ENCODE data around the gene LIN37. TPM values are rescaled to one million over a fixed set of nuclear protein-coding genes. Genes with fewer than 3 reads are reported as not detected.

LIN37 gene
- total RNA-seq, 3 donors from 2014 or later = 7.6 to 14.3 (median 8.6) TPM

DNA sequence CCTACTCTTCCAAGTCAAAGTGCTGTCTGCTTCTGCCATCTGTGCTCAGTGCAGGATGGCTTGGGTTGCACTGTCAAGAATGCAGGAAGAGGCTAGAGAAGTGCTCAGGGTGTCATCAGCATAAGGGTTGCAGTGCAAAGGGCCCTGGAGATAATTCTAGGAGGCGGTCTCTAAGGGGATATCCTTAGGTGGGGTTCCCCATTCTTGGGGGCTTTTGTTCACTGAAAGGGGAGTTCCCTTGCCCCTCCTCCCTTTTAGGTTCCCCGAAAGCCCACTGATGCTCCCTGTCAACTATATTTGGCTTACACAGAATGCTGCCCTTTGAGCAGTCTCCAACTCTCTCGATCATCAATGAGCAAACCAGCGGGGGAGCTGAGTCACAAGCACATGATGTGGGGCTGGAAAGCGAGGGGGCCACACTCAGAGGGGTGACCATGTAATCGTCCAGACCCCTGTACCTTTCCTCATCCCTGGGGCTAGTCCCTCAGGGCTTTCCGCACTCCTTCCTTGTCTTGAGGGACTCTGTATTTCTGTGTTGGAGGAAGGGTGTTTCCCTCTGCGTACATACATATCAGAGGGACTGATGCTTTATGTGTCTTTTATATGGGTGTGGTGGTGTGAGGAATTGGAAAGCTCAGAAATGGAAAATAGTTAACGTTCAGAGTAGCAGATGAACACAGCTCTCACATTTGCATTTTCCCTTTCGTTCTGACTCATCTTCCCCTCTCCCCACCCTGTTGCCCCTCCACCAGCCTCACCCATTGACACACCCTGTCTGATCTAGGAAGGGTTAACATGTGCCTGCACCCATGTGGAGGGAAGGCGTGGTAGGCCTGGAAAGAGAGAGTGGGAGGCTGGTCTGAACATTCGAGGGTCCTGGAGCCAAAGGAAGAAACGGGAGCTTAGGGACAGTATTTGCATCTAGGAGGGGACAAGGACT, 37.3 kb upstream of the LIN37 start:
- Histone ChIP-seq H3K4me3 (no peak overlapping the region), H3K36me3 (ENCODE audit: low read depth) (no peaks in the 10 kb centered on the region), H3K4me1 (ENCODE audit: low read depth) (peaks cover 9% of the 10 kb centered on the region), H3K9me3 (no peaks in the 10 kb centered on the region)
- DNase-seq (no peak), ATAC-seq (peak; percentile 16)
- intact Hi-C loops (cut with DNase I, micrococcal nuclease) = no loop called here
- TF ChIP-seq, protein P1, sequence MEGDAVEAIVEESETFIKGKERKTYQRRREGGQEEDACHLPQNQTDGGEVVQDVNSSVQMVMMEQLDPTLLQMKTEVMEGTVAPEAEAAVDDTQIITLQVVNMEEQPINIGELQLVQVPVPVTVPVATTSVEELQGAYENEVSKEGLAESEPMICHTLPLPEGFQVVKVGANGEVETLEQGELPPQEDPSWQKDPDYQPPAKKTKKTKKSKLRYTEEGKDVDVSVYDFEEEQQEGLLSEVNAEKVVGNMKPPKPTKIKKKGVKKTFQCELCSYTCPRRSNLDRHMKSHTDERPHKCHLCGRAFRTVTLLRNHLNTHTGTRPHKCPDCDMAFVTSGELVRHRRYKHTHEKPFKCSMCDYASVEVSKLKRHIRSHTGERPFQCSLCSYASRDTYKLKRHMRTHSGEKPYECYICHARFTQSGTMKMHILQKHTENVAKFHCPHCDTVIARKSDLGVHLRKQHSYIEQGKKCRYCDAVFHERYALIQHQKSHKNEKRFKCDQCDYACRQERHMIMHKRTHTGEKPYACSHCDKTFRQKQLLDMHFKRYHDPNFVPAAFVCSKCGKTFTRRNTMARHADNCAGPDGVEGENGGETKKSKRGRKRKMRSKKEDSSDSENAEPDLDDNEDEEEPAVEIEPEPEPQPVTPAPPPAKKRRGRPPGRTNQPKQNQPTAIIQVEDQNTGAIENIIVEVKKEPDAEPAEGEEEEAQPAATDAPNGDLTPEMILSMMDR (IDR thresholded peaks at IDR 0.05) = no peak

DNA sequence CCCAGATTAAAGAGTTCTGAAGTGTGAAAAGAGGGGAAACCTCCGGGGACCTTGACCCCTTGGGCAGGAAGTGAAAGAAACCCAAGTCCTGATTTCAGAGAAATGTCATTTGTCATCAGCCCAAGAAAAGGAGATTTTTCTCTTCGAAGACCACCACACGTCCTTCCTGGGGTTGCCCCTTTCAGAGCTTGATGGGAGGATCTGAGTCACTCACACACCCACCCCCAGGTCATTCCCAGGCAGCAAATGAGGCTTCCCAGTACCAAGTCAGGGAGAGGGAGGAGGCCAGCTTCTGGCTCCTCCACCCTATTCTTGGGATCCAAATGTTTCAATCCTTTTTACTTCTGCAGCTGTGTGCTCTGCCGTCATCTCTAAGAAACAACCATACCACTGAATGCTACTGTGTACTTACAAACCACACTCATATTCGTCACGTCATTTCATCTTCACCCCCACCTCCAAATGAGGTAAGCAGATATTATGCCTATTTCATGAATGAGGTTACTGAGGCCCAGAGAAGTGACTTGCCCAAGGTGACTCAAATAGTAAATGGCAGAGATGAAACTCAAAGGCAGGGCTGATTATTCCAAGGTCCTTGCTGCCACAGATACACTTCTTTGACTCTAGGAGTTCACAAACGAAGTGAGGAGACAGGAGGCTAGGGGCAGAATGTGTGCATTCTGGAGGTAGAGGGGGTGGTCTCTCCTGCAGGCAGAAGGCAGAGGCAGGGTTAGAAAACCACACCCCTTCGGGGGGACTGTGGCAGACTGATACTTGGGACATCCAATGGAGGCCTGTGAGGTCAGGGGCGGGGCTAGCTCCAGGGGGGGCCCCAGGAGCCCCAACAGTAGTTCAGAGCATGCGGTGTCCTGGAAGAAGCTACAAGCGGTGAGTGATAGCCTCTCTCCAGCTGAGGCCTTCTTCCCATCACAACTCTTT, 35.5 kb upstream of the LIN37 start:
- Histone ChIP-seq H3K36me3 (ENCODE audit: low read depth) (no peaks in the 10 kb centered on the region), H3K4me1 (ENCODE audit: low read depth) (peaks cover 11% of the 10 kb centered on the region), H3K4me3 (no peak overlapping the region), H3K9me3 (no peaks in the 10 kb centered on the region)
- ATAC-seq (no peak), DNase-seq (no peak)
- intact Hi-C loops (cut with DNase I, micrococcal nuclease) = no loop called here
- TF ChIP-seq, protein P1 (IDR thresholded peaks at IDR 0.05) = no peak

DNA sequence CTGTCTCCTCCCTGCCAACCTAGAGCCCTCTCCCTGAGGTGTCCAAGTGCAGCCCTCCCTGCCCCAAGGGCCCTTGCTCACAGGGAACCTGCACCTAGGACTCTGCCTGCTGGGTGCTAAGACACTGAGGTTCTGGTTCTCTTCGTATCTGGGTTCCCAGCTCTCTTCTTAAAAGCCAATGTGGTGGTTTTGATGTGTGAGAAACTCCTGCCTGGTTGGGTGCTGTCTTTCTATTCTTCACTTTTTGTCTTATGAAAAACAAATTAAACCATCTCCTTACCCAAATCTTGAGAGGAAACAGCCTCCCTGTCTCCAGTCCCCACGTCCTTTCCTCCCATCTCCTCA, 34.9 kb upstream of the LIN37 start:
- no peaks in the 10 kb centered on the region for H3K36me3 ChIP-seq (ENCODE audit: low read depth)
- no peak for DNase-seq
- TF ChIP-seq, protein P1 (IDR thresholded peaks at IDR 0.05) = no peak
- no peaks in the 10 kb centered on the region for H3K9me3 ChIP-seq
- no peak overlapping the region for H3K4me3 ChIP-seq
- intact Hi-C loops (cut with DNase I, micrococcal nuclease) = no loop called here
- no peak for ATAC-seq
- H3K4me1 ChIP-seq (ENCODE audit: low read depth) = peaks cover 11% of the 10 kb centered on the region

- Histone ChIP-seq H3K9me3 (no peaks in the 10 kb centered on the region), H3K4me3 (no peak overlapping the region), H3K36me3 (ENCODE audit: low read depth) (no peaks in the 10 kb centered on the region), H3K4me1 (ENCODE audit: low read depth) (peaks cover 15% of the 10 kb centered on the region)
- intact Hi-C loops (cut with DNase I, micrococcal nuclease) = no loop called here
- DNase-seq (no peak), ATAC-seq (no peak)
- TF ChIP-seq, protein P1 (IDR thresholded peaks at IDR 0.05) = no peak
Observed at GRCh38 chr19:35713904-35714495, 34.4 kb upstream of the LIN37 start.

DNA sequence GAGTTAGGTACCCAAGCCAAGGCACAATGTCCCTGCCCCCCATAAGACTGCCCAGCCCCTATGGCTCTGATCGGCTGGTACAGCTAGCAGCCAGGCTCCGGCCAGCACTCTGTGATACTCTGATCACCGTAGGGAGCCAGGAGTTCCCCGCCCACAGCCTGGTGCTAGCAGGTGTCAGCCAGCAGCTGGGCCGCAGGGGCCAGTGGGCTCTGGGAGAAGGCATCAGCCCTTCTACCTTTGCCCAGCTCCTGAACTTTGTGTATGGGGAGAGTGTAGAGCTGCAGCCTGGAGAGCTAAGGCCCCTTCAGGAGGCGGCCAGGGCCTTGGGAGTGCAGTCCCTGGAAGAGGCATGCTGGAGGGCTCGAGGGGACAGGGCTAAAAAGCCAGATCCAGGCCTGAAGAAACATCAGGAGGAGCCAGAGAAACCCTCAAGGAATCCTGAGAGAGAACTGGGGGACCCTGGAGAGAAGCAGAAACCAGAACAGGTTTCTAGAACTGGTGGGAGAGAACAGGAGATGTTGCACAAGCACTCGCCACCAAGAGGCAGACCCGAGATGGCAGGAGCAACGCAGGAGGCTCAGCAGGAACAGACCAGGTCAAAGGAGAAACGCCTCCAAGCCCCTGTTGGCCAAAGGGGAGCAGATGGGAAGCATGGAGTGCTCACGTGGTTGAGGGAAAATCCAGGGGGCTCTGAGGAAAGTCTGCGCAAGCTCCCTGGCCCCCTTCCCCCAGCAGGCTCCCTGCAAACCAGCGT, 33.6 kb upstream of the LIN37 start:
- intact Hi-C loops (cut with DNase I, micrococcal nuclease) = no loop called here
- ATAC-seq = no peak
- Histone ChIP-seq H3K4me1 (ENCODE audit: low read depth) (peaks cover 21% of the 10 kb centered on the region), H3K36me3 (ENCODE audit: low read depth) (no peaks in the 10 kb centered on the region), H3K9me3 (no peaks in the 10 kb centered on the region), H3K4me3 (no peak overlapping the region)
- DNase-seq = no peak
- TF ChIP-seq, protein P1 (IDR thresholded peaks at IDR 0.05) = no peak

Measured in mucosa of descending colon (tissue), 3 donors.